Skeletal muscle tissue (tissue), 4 donors: ENCODE measurements around the gene TRIM22. TPM values are rescaled to one million over a fixed set of nuclear protein-coding genes. Genes with fewer than 3 reads are reported as not detected.
A peak's percentile ranks its signal among the peaks of the same experiment; 100 is the strongest.
"Not testable (repeated sequence)": the region's sequence is repeated elsewhere in the genome, so short reads cannot be mapped to it uniquely, and the experiment has no call there.

Experiments
- H3K27ac ChIP-seq: one replicate; pipeline ENCODE4 v1.7.0; 2013; ENCODE audit warnings: mild to moderate bottlenecking, low read depth, low read length, inconsistent platforms
- H3K27me3 ChIP-seq, 3 donors: one replicate each; pipeline ENCODE4 v1.7.0; 2013; ENCODE audit warnings: low read length in 3 of 3; ENCODE audit not compliant: control insufficient read depth in 3 of 3, insufficient read depth in 3 of 3
- H3K36me3 ChIP-seq, 3 donors: one replicate each; pipeline ENCODE4 v1.7.0; 2013; ENCODE audit warnings: low read length in 3 of 3; ENCODE audit not compliant: control insufficient read depth in 3 of 3, insufficient read depth in 3 of 3
- H3K4me1 ChIP-seq, 3 donors: one replicate each; pipeline ENCODE4 v1.7.0; 2013; ENCODE audit warnings: low read length in 3 of 3, mild to moderate bottlenecking in 3 of 3; ENCODE audit not compliant: control insufficient read depth in 3 of 3, insufficient read depth in 3 of 3
- H3K4me3 ChIP-seq, 3 donors: one replicate each; pipeline ENCODE4 v1.7.0; 2013; ENCODE audit warnings: low read length in 3 of 3
- H3K9ac ChIP-seq, 3 donors: one replicate each; pipeline ENCODE4 v1.7.0; 2013; ENCODE audit warnings: low read length in 3 of 3, mild to moderate bottlenecking in 3 of 3, moderate library complexity in 2 of 3, low read depth in 1 of 3
- H3K9me3 ChIP-seq, 3 donors: one replicate each; pipeline ENCODE4 v1.7.0; 2013; ENCODE audit warnings: low read length in 3 of 3; ENCODE audit not compliant: control insufficient read depth in 3 of 3
- total RNA-seq: library from RNA; depleted of rRNA; stranded (reverse); fragments of >200 nt; gene quantifications from one replicate; pipeline ENCODE4 v1.2.3, GENCODE V29; 2014
- donor health status: Osteomylitis.

TRIM22 gene
- total RNA-seq, 1 donor from 2014 or later = 13.0 TPM

GRCh38 chr11:5690216-5690615 lies 626 bp downstream of the TRIM22 start:
- Histone ChIP-seq H3K9me3 (no peaks in the 10 kb centered on the region), H3K4me1 (peaks cover 0 to 7% (median under 1%) of the 10 kb centered on the region in 3 donors), H3K4me3 (peak overlapping the region; percentile 62 to 64 (median 63)), H3K9ac (peak overlapping the region; percentile 52 to 60 (median 52)), H3K27ac (peak overlapping the region; percentile 83), H3K27me3 (no peaks in the 10 kb centered on the region), H3K36me3 (no peaks in the 10 kb centered on the region)

GRCh38 chr11:5690736-5691135 lies 1.1 kb downstream of the TRIM22 start:
- Histone ChIP-seq H3K4me1 (peaks cover 0 to 7% (median 0%) of the 10 kb centered on the region in 3 donors), H3K9me3 (no peaks in the 10 kb centered on the region), H3K36me3 (no peaks in the 10 kb centered on the region), H3K27ac (peak overlapping the region; percentile 83), H3K4me3 (peak overlapping the region; percentile 62 to 64 (median 63)), H3K9ac (peak overlapping the region; percentile 35 to 52 (median 52)), H3K27me3 (no peaks in the 10 kb centered on the region)

GRCh38 chr11:5691238-5691963 lies 1.8 kb downstream of the TRIM22 start:
- not testable (repeated sequence) for H3K9me3 ChIP-seq, H3K36me3 ChIP-seq, H3K27me3 ChIP-seq, H3K4me1 ChIP-seq
- peak overlapping the region; percentile 62 to 64 (median 63) for H3K4me3 ChIP-seq
- H3K9ac ChIP-seq = peak overlapping the region in 2 of 3 donors; percentile 35 to 52
- peak overlapping the region; percentile 83 for H3K27ac ChIP-seq

- Histone ChIP-seq H3K4me1 (peaks cover 0 to 7% (median 0%) of the 10 kb centered on the region in 3 donors), H3K4me3 (peak overlapping the region in 1 of 3 donors; percentile 8), H3K9ac (no peak overlapping the region), H3K9me3 (no peaks in the 10 kb centered on the region), H3K27me3 (no peaks in the 10 kb centered on the region), H3K36me3 (peaks cover 0 to 6% (median 5%) of the 10 kb centered on the region in 3 donors), H3K27ac (no peak overlapping the region)
These were observed 2.4 kb downstream of the TRIM22 start for GRCh38 chr11:5691964-5692361.

GRCh38 chr11:5694642-5695041 lies 5.1 kb downstream of the TRIM22 start:
- H3K9ac ChIP-seq = no peak overlapping the region
- no peak overlapping the region for H3K27ac ChIP-seq
- no peaks in the 10 kb centered on the region for H3K27me3 ChIP-seq
- no peak overlapping the region for H3K4me3 ChIP-seq
- peaks cover 0 to 7% (median 0%) of the 10 kb centered on the region in 3 donors for H3K4me1 ChIP-seq
- H3K36me3 ChIP-seq = peaks cover 0 to 15% (median 11%) of the 10 kb centered on the region in 3 donors
- no peaks in the 10 kb centered on the region for H3K9me3 ChIP-seq

GRCh38 chr11:5695580-5695979 lies 6.0 kb downstream of the TRIM22 start:
- Histone ChIP-seq H3K36me3 (peaks cover 0 to 15% (median 11%) of the 10 kb centered on the region in 3 donors), H3K27ac (no peak overlapping the region), H3K27me3 (no peaks in the 10 kb centered on the region), H3K4me1 (peaks cover 0 to 5% (median 0%) of the 10 kb centered on the region in 3 donors), H3K9me3 (no peaks in the 10 kb centered on the region), H3K9ac (no peak overlapping the region), H3K4me3 (no peak overlapping the region)

GRCh38 chr11:5696210-5696609 lies 6.6 kb downstream of the TRIM22 start:
- Histone ChIP-seq H3K36me3 (peaks cover 0 to 15% (median 11%) of the 10 kb centered on the region in 3 donors), H3K9ac (peak overlapping the region in 1 of 3 donors; percentile 7), H3K27me3 (no peaks in the 10 kb centered on the region), H3K27ac (no peak overlapping the region), H3K9me3 (no peaks in the 10 kb centered on the region), H3K4me3 (no peak overlapping the region), H3K4me1 (no peaks in the 10 kb centered on the region)

GRCh38 chr11:5698281-5698680 lies 8.7 kb downstream of the TRIM22 start:
- no peaks in the 10 kb centered on the region for H3K4me1 ChIP-seq
- no peaks in the 10 kb centered on the region for H3K27me3 ChIP-seq
- peaks cover 0 to 20% (median 14%) of the 10 kb centered on the region in 3 donors for H3K36me3 ChIP-seq
- no peak overlapping the region for H3K27ac ChIP-seq
- no peak overlapping the region for H3K4me3 ChIP-seq
- no peaks in the 10 kb centered on the region for H3K9me3 ChIP-seq
- no peak overlapping the region for H3K9ac ChIP-seq

- Histone ChIP-seq H3K27me3 (no peaks in the 10 kb centered on the region), H3K4me3 (no peak overlapping the region)
These were observed 10.9 kb downstream of the TRIM22 start for GRCh38 chr11:5700421-5701054.

GRCh38 chr11:5701055-5701577 lies 11.5 kb downstream of the TRIM22 start:
- Histone ChIP-seq H3K9ac (no peak overlapping the region), H3K4me1 (no peaks in the 10 kb centered on the region), H3K4me3 (no peak overlapping the region), H3K9me3 (no peaks in the 10 kb centered on the region), H3K36me3 (peaks cover 0 to 19% (median 13%) of the 10 kb centered on the region in 3 donors), H3K27me3 (no peaks in the 10 kb centered on the region), H3K27ac (no peak overlapping the region)

More at GRCh38 chr11:5700421-5701054, 10.9 kb downstream of the TRIM22 start:
- no peaks in the 10 kb centered on the region for H3K9me3 ChIP-seq
- peaks cover 0 to 20% (median 14%) of the 10 kb centered on the region in 3 donors for H3K36me3 ChIP-seq
- H3K4me1 ChIP-seq = no peaks in the 10 kb centered on the region
- no peak overlapping the region for H3K27ac ChIP-seq
- no peak overlapping the region for H3K9ac ChIP-seq
